H1 (cell line): ENCODE results near the gene UCHL1. TPM values are rescaled to one million over a fixed set of nuclear protein-coding genes. Genes with fewer than 3 reads are reported as not detected.

ENCODE experiments used
- CTCF ChIA-PET: fragments of 300-600 bp; sonication (Branson Sonifier 250); formaldehyde crosslinking; loops from one replicate; lab custom pipeline; 2021; ENCODE audit not compliant: partially characterized antibody; lab: Charles Lee
- POLR2A ChIA-PET: fragments of 300-600 bp; sonication (Branson Sonifier 250); formaldehyde crosslinking; loops from one replicate; lab custom pipeline; 2021; ENCODE audit warnings: inconsistent platforms; ENCODE audit not compliant: partially characterized antibody; lab: Charles Lee
- DNase-seq, 2 experiments: peaks; one replicate each; pipeline versions ENCODE4 v3.0.0 to v3.0.0-alpha.2; 2010 to 2022; ENCODE audit warnings: low spot score in 2 of 2, low read depth in 1 of 2, mixed read lengths in 1 of 2
- FAIRE-seq: peaks from 2 replicates; lab custom pipeline; 2011; peaks lifted over from hg19 to GRCh38; lab: Jason Lieb, UNC
- H2AFZ ChIP-seq: 2 replicates; pipeline ENCODE4 v1.8.1; 2012; ENCODE audit warnings: low read length, inconsistent platforms
- H2AK5ac ChIP-seq: 2 replicates; pipeline ENCODE4 v1.6.1; 2013; ENCODE audit warnings: low read depth, low read length
- H2BK120ac ChIP-seq: replicated peaks from 2 replicates; pipeline ENCODE3; 2013; ENCODE audit warnings: low read depth, low read length, inconsistent platforms
- H2BK12ac ChIP-seq: 2 replicates; pipeline ENCODE4 v1.6.1; 2013; ENCODE audit warnings: low read depth, low read length
- H2BK15ac ChIP-seq: 2 replicates; pipeline ENCODE4 v1.6.1; 2013; ENCODE audit warnings: low read length
- H2BK20ac ChIP-seq: 2 replicates; pipeline ENCODE4 v1.6.1; 2013; ENCODE audit warnings: low read length
- H2BK5ac ChIP-seq: 2 replicates; pipeline ENCODE4 v1.6.1; 2013; ENCODE audit warnings: low read depth, low read length
- H3K14ac ChIP-seq: 2 replicates; pipeline ENCODE4 v1.6.1; 2013; ENCODE audit warnings: inconsistent platforms; ENCODE audit not compliant: insufficient read length
- H3K18ac ChIP-seq: 2 replicates; pipeline ENCODE4 v1.6.1; 2013; ENCODE audit warnings: low read length; ENCODE audit errors: extremely low read depth
- H3K23ac ChIP-seq: 2 replicates; pipeline ENCODE4 v1.6.1; 2013; ENCODE audit warnings: inconsistent platforms; ENCODE audit not compliant: insufficient read length
- H3K23me2 ChIP-seq: 2 replicates; pipeline ENCODE4 v1.6.1; 2013; ENCODE audit warnings: low read depth, low read length
- H3K27ac ChIP-seq: 2 replicates; pipeline ENCODE4 v1.6.1; 2011; ENCODE audit warnings: low read depth, low read length, inconsistent platforms
- H3K27me3 ChIP-seq, 4 experiments: replicated peaks in 1 of 4; 1 replicate in 1 of 4; 2 replicates in 3 of 4; pipeline versions ENCODE4 v1.6.1 to v1.8.1; 2011 to 2013; ENCODE audit warnings: low read length in 3 of 4, mild to moderate bottlenecking in 3 of 4, inconsistent platforms in 2 of 4, mixed read lengths in 2 of 4, moderate library complexity in 1 of 4; ENCODE audit not compliant: control insufficient read depth in 3 of 4, insufficient read depth in 3 of 4; ENCODE audit errors: extremely low read depth in 1 of 4
- H3K36me3 ChIP-seq, 4 experiments: 2 replicates each; pipeline versions ENCODE4 v1.6.1 to v1.8.1; 2011 to 2013; ENCODE audit warnings: mild to moderate bottlenecking in 4 of 4, low read length in 3 of 4, moderate library complexity in 2 of 4, control low read depth in 1 of 4, inconsistent platforms in 1 of 4; ENCODE audit not compliant: insufficient read depth in 4 of 4, control insufficient read depth in 2 of 4
- H3K4ac ChIP-seq: replicated peaks from 2 replicates; pipeline ENCODE3; 2013; ENCODE audit warnings: low read length, low read depth, mixed read lengths, inconsistent platforms; ENCODE audit not compliant: insufficient read length
- H3K4me1 ChIP-seq, 4 experiments: replicated peaks in 1 of 4; 1 replicate in 1 of 4; 2 replicates in 3 of 4; pipeline versions ENCODE4 v1.6.1 to v1.8.1; 2011 to 2013; ENCODE audit warnings: low read length in 3 of 4, inconsistent platforms in 2 of 4, mixed read lengths in 1 of 4; ENCODE audit not compliant: insufficient read depth in 4 of 4, control insufficient read depth in 3 of 4
- H3K4me2 ChIP-seq, 2 experiments: 2 replicates each; pipeline versions ENCODE4 v1.6.1 to v1.8.1; 2011 to 2013; ENCODE audit warnings: low read depth in 2 of 2, low read length in 2 of 2, control low read depth in 1 of 2, inconsistent platforms in 1 of 2, mild to moderate bottlenecking in 1 of 2; ENCODE audit not compliant: insufficient read depth in 1 of 2
- H3K4me3 ChIP-seq, 4 experiments: fragments of 200-600, 300-600 bp in 1 of 4; sonication (generic), shearing (Covaris generic), sonication (Bioruptor Twin) in 1 of 4; 2 replicates each; pipeline versions ENCODE4 v1.5.1 to v1.8.1; 2011 to 2016; ENCODE audit warnings: low read length in 4 of 4, low read depth in 3 of 4, control low read depth in 2 of 4, inconsistent platforms in 2 of 4, mild to moderate bottlenecking in 2 of 4, mixed read lengths in 1 of 4, moderate library complexity in 1 of 4; ENCODE audit not compliant: insufficient read depth in 2 of 4; ENCODE audit errors: extremely low read depth in 1 of 4
- H3K56ac ChIP-seq: replicated peaks from 2 replicates; pipeline ENCODE3; 2013; ENCODE audit warnings: low read depth, mild to moderate bottlenecking, mixed read lengths, low read length, inconsistent platforms; ENCODE audit not compliant: insufficient read length
- H3K79me1 ChIP-seq: 2 replicates; pipeline ENCODE4 v1.6.1; 2013; ENCODE audit warnings: low read depth, low read length, control low read depth
- H3K79me2 ChIP-seq, 2 experiments: 2 replicates each; pipeline versions ENCODE4 v1.6.1 to v1.8.1; 2012 to 2013; ENCODE audit warnings: low read length in 2 of 2, mild to moderate bottlenecking in 2 of 2, inconsistent platforms in 1 of 2; ENCODE audit not compliant: insufficient read depth in 2 of 2, control insufficient read depth in 1 of 2
- H3K9ac ChIP-seq, 4 experiments: replicated peaks in 1 of 4; 1 replicate in 1 of 4; 2 replicates in 3 of 4; pipeline versions ENCODE4 v1.6.1 to v1.8.1; 2011 to 2013; ENCODE audit warnings: low read depth in 3 of 4, low read length in 3 of 4, control low read depth in 2 of 4, mild to moderate bottlenecking in 2 of 4, moderate library complexity in 2 of 4, inconsistent platforms in 1 of 4; ENCODE audit errors: extremely low read depth in 1 of 4
- H3K9me3 ChIP-seq, 2 experiments: 2 replicates each; pipeline versions ENCODE4 v1.6.1 to v1.8.1; 2012 to 2013; ENCODE audit warnings: mild to moderate bottlenecking in 2 of 2, moderate library complexity in 2 of 2, control low read depth in 1 of 2, inconsistent platforms in 1 of 2, low read depth in 1 of 2, low read length in 1 of 2, mixed read lengths in 1 of 2; ENCODE audit not compliant: insufficient read depth in 2 of 2
- H4K20me1 ChIP-seq, 2 experiments: replicated peaks in 1 of 2; 2 replicates each; pipeline versions ENCODE3 to v1.8.1; 2011 to 2013; ENCODE audit warnings: inconsistent platforms in 2 of 2, low read length in 2 of 2, mild to moderate bottlenecking in 1 of 2; ENCODE audit not compliant: insufficient read depth in 2 of 2, control insufficient read depth in 1 of 2
- H4K5ac ChIP-seq: 2 replicates; pipeline ENCODE4 v1.6.1; 2013; ENCODE audit warnings: low read length, low read depth, mixed read lengths, inconsistent platforms; ENCODE audit not compliant: insufficient read length
- H4K8ac ChIP-seq: 2 replicates; pipeline ENCODE4 v1.8.0; 2013; ENCODE audit warnings: mild to moderate bottlenecking, moderate library complexity, low read length, inconsistent platforms; ENCODE audit not compliant: insufficient read depth; ENCODE audit errors: extremely low read depth
- H4K91ac ChIP-seq: replicated peaks from 2 replicates; pipeline ENCODE3; 2013; ENCODE audit warnings: low read length, mixed read lengths, inconsistent platforms; ENCODE audit not compliant: insufficient read length
- BRCA1 ChIP-seq: IDR thresholded peaks from 2 replicates; pipeline ENCODE4 v1.6.1; 2012; ENCODE audit warnings: low read depth, low read length, improper control_type of control experiment
- CBX5 ChIP-seq: fragments of 300-800, 300-1000 bp; sonication (generic); IDR thresholded peaks from 2 replicates; pipeline ENCODE4 v1.7.1; 2016; ENCODE audit warnings: antibody characterized with exemption, low read length, low read depth
- EGR1 ChIP-seq: IDR thresholded peaks from 2 replicates; pipeline ENCODE4 v1.6.1; 2011; ENCODE audit warnings: low read depth, low read length, borderline replicate concordance
- JUN ChIP-seq: IDR thresholded peaks from 2 replicates; pipeline ENCODE4 v1.6.1; 2011; ENCODE audit warnings: low read depth, mild to moderate bottlenecking, improper control_type of control experiment, low read length
- MAFK ChIP-seq: IDR thresholded peaks from 2 replicates; pipeline ENCODE4 v1.6.1; 2012; ENCODE audit warnings: low read depth, mild to moderate bottlenecking, improper control_type of control experiment, low read length
- SIX5 ChIP-seq: IDR thresholded peaks from 2 replicates; pipeline ENCODE4 v1.6.1; 2011; ENCODE audit warnings: mild to moderate bottlenecking, low read depth, low read length
- SP4 ChIP-seq: IDR thresholded peaks from 2 replicates; pipeline ENCODE4 v1.6.1; 2012; ENCODE audit warnings: low read length, inconsistent platforms
- SUZ12 ChIP-seq: fragments of 200-600 bp; sonication (generic); IDR thresholded peaks from 2 replicates; pipeline ENCODE4 v1.6.1; 2012; ENCODE audit warnings: mild to moderate bottlenecking, inconsistent platforms, low read length, moderate library complexity, mixed read lengths
- TAF1 ChIP-seq: IDR thresholded peaks from 2 replicates; pipeline ENCODE4 v1.6.1; 2011; ENCODE audit warnings: mild to moderate bottlenecking, low read depth, low read length
- TAF7 ChIP-seq: optimal IDR thresholded peaks from 2 replicates; pipeline ENCODE3; 2011; ENCODE audit warnings: low read depth, mild to moderate bottlenecking, inconsistent platforms, low read length, moderate library complexity, borderline replicate concordance
- YY1 ChIP-seq: IDR thresholded peaks from 2 replicates; pipeline ENCODE4 v1.6.1; 2011; ENCODE audit warnings: low read depth, mild to moderate bottlenecking, low read length
- ZNF274 ChIP-seq: IDR thresholded peaks from 2 replicates; pipeline ENCODE4 v1.7.0; 2012; ENCODE audit warnings: low read length, borderline replicate concordance; ENCODE audit errors: extremely low read depth
- WGBS, 2 experiments: shearing (Covaris generic) in 1 of 2; methylation state at CpG; one replicate each; pipeline versions ENCODE4 v1.1.6 to v1.1.7; 2013 to 2015; ENCODE audit warnings: low lambda C conversion rate in 2 of 2, mixed read lengths in 2 of 2, inconsistent platforms in 1 of 2, low coverage in 1 of 2, missing lambda C conversion rate in 1 of 2; ENCODE audit not compliant: insufficient replicate concordance in 2 of 2, insufficient coverage in 1 of 2, insufficient read length in 1 of 2; ENCODE audit errors: extremely low coverage in 1 of 2, missing lambda C conversion rate in 1 of 2; 5-methylcytosine and 5-hydroxymethylcytosine counted together
- polyA plus RNA-seq, 7 experiments: library from polyadenylated mRNA; depleted of rRNA in 3 of 7; stranded (reverse) in 5 of 7; unstranded in 2 of 7; fragments of >200 nt in 5 of 7; fragments of 200-250 nt in 2 of 7; gene quantifications; 1 replicate in 5 of 7; 2 replicates in 1 of 7; 4 replicates in 1 of 7; pipeline versions ENCODE4 v1.2.1 to v1.2.3, GENCODE V29; 2011 to 2013; ENCODE audit warnings: missing spikeins in 2 of 7, mixed read lengths in 2 of 7
- total RNA-seq: library from RNA; stranded (reverse); fragmentation: NEBNext Ultra II Directional; extraction: Animal tissue kit (Norgen Biotek cat#: 25700); gene quantifications from 2 replicates; pipeline ENCODE4 v1.2.1, GENCODE V29; 2021

The UCHL1 gene
- total and polyA plus RNA-seq, 2 of the 8 experiments (the other 6 are each of a cell fraction or from before 2014, with no cell fraction given) = 781 to 1,717 TPM

GRCh38 chr4:41294445-41295062, 37.8 kb downstream of the UCHL1 start:
- H3K27ac ChIP-seq = no peak overlapping the region
- no peaks in the 10 kb centered on the region for H3K36me3 ChIP-seq
- H3K14ac ChIP-seq = no peak overlapping the region
- H3K4ac ChIP-seq = no peak overlapping the region
- no peak overlapping the region for H4K91ac ChIP-seq
- H3K23ac ChIP-seq = no peak overlapping the region
- no peak overlapping the region for H2AFZ ChIP-seq
- no peak for DNase-seq
- H2BK5ac ChIP-seq = no peak overlapping the region
- H2BK15ac ChIP-seq = no peak overlapping the region
- H4K20me1 ChIP-seq = no peaks in the 10 kb centered on the region
- H3K23me2 ChIP-seq = no peaks in the 10 kb centered on the region
- no peak overlapping the region for H2AK5ac ChIP-seq
- CTCF ChIA-PET = interaction anchor here (0.7 to 3.4 kb wide), 9 partner anchors 9 to 593 kb away, joined by 3 to 17 read pairs (median 4); no protein-coding TSS in a partner anchor
- no peaks in the 10 kb centered on the region for H3K79me2 ChIP-seq
- peaks cover 13 to 19% of the 10 kb centered on the region in 2 experiments; a peak in 3 of 4 replicates for H3K9me3 ChIP-seq
- no peak overlapping the region for H3K56ac ChIP-seq
- H4K5ac ChIP-seq = no peak overlapping the region
- H3K4me3 ChIP-seq = no peak overlapping the region
- H2BK12ac ChIP-seq = no peak overlapping the region
- no peak for TF ChIP-seq BRCA1
- no peak for TF ChIP-seq TAF1
- no peak for TF ChIP-seq MAFK
- no peak for TF ChIP-seq SUZ12
- no peak for TF ChIP-seq EGR1
- 0 out of 2 replicates have a peak, but pooled peaks have one; percentile 65 for TF ChIP-seq CBX5
- TF ChIP-seq YY1 = peak; percentile 15; the same call in 1 of the 2 replicates
- no peak for TF ChIP-seq ZNF274
- TF ChIP-seq JUN = no peak
- no peak for TF ChIP-seq SIX5
- no peak for TF ChIP-seq SP4
- no peak for TF ChIP-seq TAF7
- no peak overlapping the region for H2BK120ac ChIP-seq
- no peak overlapping the region for H3K18ac ChIP-seq
- H3K79me1 ChIP-seq = no peaks in the 10 kb centered on the region
- H3K4me1 ChIP-seq = no peaks in the 10 kb centered on the region
- H4K8ac ChIP-seq = no peak overlapping the region
- H3K4me2 ChIP-seq = no peak overlapping the region
- POLR2A ChIA-PET = no interaction called here
- H2BK20ac ChIP-seq = no peak overlapping the region
- no peak for FAIRE-seq
- 96% methylated on average over 7 of the region's 7 CpGs; no CpG with 5 or more reads in 1 of the 2 experiments for WGBS, 2 experiments
- no peak overlapping the region for H3K9ac ChIP-seq
- H3K27me3 ChIP-seq = no peaks in the 10 kb centered on the region
